Inferior parietal cortex (tissue), 1 donor: ENCODE results near the gene UBE2Z.
"Not testable (repeated sequence)": the region's sequence is repeated elsewhere in the genome, so short reads cannot be mapped to it uniquely, and the experiment has no call there.

Experiments
- DNase-seq: peaks from one replicate; pipeline ENCODE4 v3.0.0-alpha.2; 2016; ENCODE audit errors: extremely low spot score

UBE2Z gene

GRCh38 chr17:48908047-48908843, at the start of gene UBE2Z:
UBE2Z (plus strand) TSS chr17:48908407; CDS start chr17:48908504, 97 bp downstream.
- peak; percentile 84 for DNase-seq

- DNase-seq = no peak
Measured at GRCh38 chr17:48860034-48860433, 48.2 kb upstream of the UBE2Z start.

- no peak for DNase-seq
Measured at GRCh38 chr17:48860456-48860855, 47.8 kb upstream of the UBE2Z start.

- DNase-seq = no peak
Measured at GRCh38 chr17:48868916-48869500, 39.2 kb upstream of the UBE2Z start.

- DNase-seq = no peak
Measured at GRCh38 chr17:48869821-48870318, 38.3 kb upstream of the UBE2Z start.

- no peak for DNase-seq
Measured at GRCh38 chr17:48871035-48871550, 37.1 kb upstream of the UBE2Z start.

- no peak for DNase-seq
Measured at GRCh38 chr17:48871551-48872351, 36.5 kb upstream of the UBE2Z start.

- not testable (repeated sequence) for DNase-seq
Measured at GRCh38 chr17:48872409-48872808, 35.8 kb upstream of the UBE2Z start.

- no peak for DNase-seq
Measured at GRCh38 chr17:48873209-48873608, 35.0 kb upstream of the UBE2Z start.

GRCh38 chr17:48873696-48874443, 34.3 kb upstream of the UBE2Z start:
- no peak for DNase-seq

GRCh38 chr17:48878920-48879898, 29.0 kb upstream of the UBE2Z start:
- peak; percentile 71 for DNase-seq

- DNase-seq = no peak
Measured at GRCh38 chr17:48882272-48882671, 25.9 kb upstream of the UBE2Z start.

GRCh38 chr17:48883171-48883570, 25.0 kb upstream of the UBE2Z start:
- DNase-seq = no peak

- no peak for DNase-seq
Measured at GRCh38 chr17:48890086-48890485, 18.1 kb upstream of the UBE2Z start.

GRCh38 chr17:48892940-48893645, 15.1 kb upstream of the UBE2Z start:
- DNase-seq = no peak

GRCh38 chr17:48893646-48894508, 14.3 kb upstream of the UBE2Z start:
- no peak for DNase-seq

- no peak for DNase-seq
Measured at GRCh38 chr17:48894886-48895285, 13.3 kb upstream of the UBE2Z start.

- no peak for DNase-seq
Measured at GRCh38 chr17:48901241-48901640, 7.0 kb upstream of the UBE2Z start.

GRCh38 chr17:48903401-48903800, 4.8 kb upstream of the UBE2Z start:
- no peak for DNase-seq
